DND-41 (cell line): ENCODE results near the gene ANKLE2.

Experiments used
- CTCF ChIP-seq: IDR thresholded peaks from 2 replicates; pipeline ENCODE4 v1.5.1; 2012; ENCODE audit warnings: borderline replicate concordance, low read length, moderate library complexity, mild to moderate bottlenecking; ENCODE audit not compliant: poor library complexity, severe bottlenecking; ENCODE audit errors: extremely low read depth
- EZH2 ChIP-seq: IDR thresholded peaks from 3 replicates; pipeline ENCODE4 v1.6.1; 2012; ENCODE audit warnings: borderline replicate concordance, low read depth, mild to moderate bottlenecking, moderate library complexity, low read length, inconsistent platforms; ENCODE audit not compliant: severe bottlenecking

GRCh38 chr12:132698341-132698740 lies 63.3 kb downstream of the ANKLE2 start:
- TF ChIP-seq CTCF (no peak), EZH2 (no peak)
